K562 (cell line): Measurements from ENCODE around the gene RASAL3. TPM values are rescaled to one million over a fixed set of nuclear protein-coding genes. Genes with fewer than 3 reads are reported as not detected.

ENCODE experiments used
- ATAC-seq: fragments of 200-7000 bp; cut with Tn5 transposase; 3 replicates; pipeline ENCODE4 v1.9.1; 2020; ENCODE audit warnings: moderate library complexity
- BruUV-seq: library from RNA; stranded (reverse); fragments of 400-500 nt; replicated peaks from 2 replicates; lab custom pipeline; 2021; lab: Mats Ljungman, UMichigan
- CTCF ChIA-PET: fragments of 300-600 bp; formaldehyde crosslinking; extraction: SDS; loops from one replicate; lab custom pipeline; 2021; ENCODE audit warnings: low intra/inter-chr PET ratio; lab: Yijun Ruan, JAX
- POLR2A ChIA-PET: fragments of 300-600, 350-650 bp; sonication (Branson Sonifier 250); formaldehyde crosslinking; extraction: SDS; loops from one replicate; lab custom pipeline; 2021; ENCODE audit warnings: antibody characterized with exemption, inconsistent platforms; lab: Yijun Ruan, JAX
- DNase-seq, 4 experiments: peaks; one replicate each; pipeline versions ENCODE4 v3.0.0 to v3.0.0-alpha.2; 2011 to 2018; ENCODE audit warnings: low spot score in 3 of 4, mixed read lengths in 3 of 4; ENCODE audit errors: extremely low read depth in 1 of 4
- FAIRE-seq: peaks from 2 replicates; lab custom pipeline; 2011; peaks lifted over from hg19 to GRCh38; lab: Jason Lieb, UNC
- H2AFZ ChIP-seq: 2 replicates; pipeline ENCODE4 v1.6.0; 2011; ENCODE audit warnings: low read depth, low read length, control low read depth, inconsistent platforms
- H3K27ac ChIP-seq: fragments of 200-600 bp; 3 replicates; pipeline ENCODE4 v1.8.0; 2011; ENCODE audit warnings: low read depth, mild to moderate bottlenecking, control low read depth, inconsistent platforms, low read length, moderate library complexity, mixed read lengths; ENCODE audit errors: extremely low read depth
- H3K27me3 ChIP-seq, 2 experiments: fragments of 300-600 bp in 1 of 2; 2 replicates in 1 of 2; 3 replicates in 1 of 2; pipeline versions ENCODE4 v1.6.0 to v1.8.0; 2011; ENCODE audit warnings: inconsistent platforms in 2 of 2, low read length in 2 of 2, mild to moderate bottlenecking in 1 of 2, mixed read lengths in 1 of 2, moderate library complexity in 1 of 2; ENCODE audit not compliant: control insufficient read depth in 2 of 2, insufficient read depth in 2 of 2
- H3K36me3 ChIP-seq: fragments of 300-600 bp; 3 replicates; pipeline ENCODE4 v1.8.0; 2011; ENCODE audit warnings: mild to moderate bottlenecking, low read length, inconsistent platforms; ENCODE audit not compliant: control insufficient read depth, insufficient read depth
- H3K4me1 ChIP-seq, 2 experiments: fragments of 200-600 bp in 1 of 2; replicated peaks in 1 of 2; 2 replicates in 1 of 2; 3 replicates in 1 of 2; pipeline versions ENCODE4 v1.5.1 to v1.8.0; 2011; ENCODE audit warnings: inconsistent platforms in 2 of 2, low read length in 2 of 2, mild to moderate bottlenecking in 1 of 2, mixed read lengths in 1 of 2, moderate library complexity in 1 of 2; ENCODE audit not compliant: control insufficient read depth in 2 of 2, insufficient read depth in 2 of 2
- H3K4me2 ChIP-seq: 2 replicates; pipeline ENCODE4 v1.6.1; 2011; ENCODE audit warnings: low read length, control low read depth, inconsistent platforms, mixed read lengths; ENCODE audit not compliant: insufficient read depth
- H3K4me3 ChIP-seq: fragments of 200-600 bp; sonication (generic), shearing (Covaris generic); 2 replicates; pipeline ENCODE4 v1.5.1; 2016; ENCODE audit warnings: control low read depth, inconsistent platforms
- H3K79me2 ChIP-seq: fragments of 200-600 bp; 3 replicates; pipeline ENCODE4 v1.8.0; 2011; ENCODE audit warnings: low read length, inconsistent platforms; ENCODE audit not compliant: control insufficient read depth, insufficient read depth
- H3K9ac ChIP-seq, 2 experiments: 2 replicates each; pipeline versions ENCODE4 v1.6.0 to v1.6.1; 2011; ENCODE audit warnings: low read depth in 2 of 2, low read length in 2 of 2, control low read depth in 1 of 2, inconsistent platforms in 1 of 2, mild to moderate bottlenecking in 1 of 2, mixed read lengths in 1 of 2; ENCODE audit not compliant: insufficient read depth in 1 of 2
- H3K9me1 ChIP-seq: one replicate; pipeline ENCODE4 v1.6.0; 2011; ENCODE audit warnings: inconsistent platforms, mild to moderate bottlenecking, low read length, moderate library complexity; ENCODE audit not compliant: control insufficient read depth, insufficient read depth
- H3K9me3 ChIP-seq: replicated peaks from 2 replicates; pipeline ENCODE4 v1.5.1; 2011; ENCODE audit warnings: low read depth, low read length, inconsistent platforms; ENCODE audit not compliant: control insufficient read depth, insufficient read depth
- H4K20me1 ChIP-seq: replicated peaks from 2 replicates; pipeline ENCODE4 v1.6.1; 2011; ENCODE audit warnings: low read length, inconsistent platforms, mixed read lengths; ENCODE audit not compliant: control insufficient read depth, insufficient read depth
- GATAD2A ChIP-seq: fragments of 450-650 bp; IDR thresholded peaks from 2 replicates; pipeline ENCODE4 v1.6.1; 2017
- HDAC1 ChIP-seq, 2 experiments: fragments of 450-650 bp; IDR thresholded peaks; 2 replicates each; pipeline ENCODE4 v1.6.1; 2016 to 2017; ENCODE audit warnings: inconsistent platforms in 1 of 2, mild to moderate bottlenecking in 1 of 2, moderate library complexity in 1 of 2
- MTA3 ChIP-seq: fragments of 450-650 bp; formaldehyde crosslinking; IDR thresholded peaks from 2 replicates; pipeline ENCODE4 v1.6.1; 2017; ENCODE audit warnings: mild to moderate bottlenecking, borderline replicate concordance
- NR1H2 ChIP-seq: sonication (generic); formaldehyde crosslinking; IDR thresholded peaks from 2 replicates; pipeline ENCODE4 v1.4.0; 2020; ENCODE audit warnings: mild to moderate bottlenecking, missing genetic modification reagents
- POLR2B ChIP-seq: fragments of 450-650 bp; IDR thresholded peaks from 2 replicates; pipeline ENCODE4 v1.6.1; 2018; ENCODE audit warnings: low read depth; ENCODE audit not compliant: partially characterized antibody
- PTTG1 ChIP-seq: fragments of 450-650 bp; IDR thresholded peaks from 2 replicates; pipeline ENCODE4 v1.6.1; 2016; ENCODE audit warnings: low read depth, mild to moderate bottlenecking, missing genetic modification characterization, missing compliant biosample characterization
- RAD51 ChIP-seq: fragments of 450-650 bp; IDR thresholded peaks from 2 replicates; pipeline ENCODE4 v1.7.1; 2016; ENCODE audit warnings: low read depth, mild to moderate bottlenecking, borderline replicate concordance
- SMARCA4 ChIP-seq: fragments of 450-650 bp; IDR thresholded peaks from 2 replicates; pipeline ENCODE4 v1.6.1; 2016
- THRA ChIP-seq: fragments of 450-650 bp; IDR thresholded peaks from 2 replicates; pipeline ENCODE4 v1.6.1; 2017; ENCODE audit warnings: mild to moderate bottlenecking, moderate library complexity
- ZKSCAN8 ChIP-seq: fragments of 200-800 bp; sonication (Bioruptor generic); IDR thresholded peaks from 2 replicates; pipeline ENCODE4 v1.6.1; 2016; ENCODE audit warnings: missing genetic modification characterization, missing compliant biosample characterization
- ZNF232 ChIP-seq: sonication (generic); formaldehyde crosslinking; IDR thresholded peaks from 2 replicates; pipeline ENCODE4 v1.8.0; 2022; ENCODE audit warnings: mild to moderate bottlenecking, missing genetic modification reagents
- ZNF347 ChIP-seq: fragments of 450-650 bp; formaldehyde crosslinking; IDR thresholded peaks from 2 replicates; pipeline ENCODE4 v1.4.0; 2020; ENCODE audit warnings: low read depth, mild to moderate bottlenecking, moderate library complexity
- ZNF561 ChIP-seq: fragments of 450-650 bp; formaldehyde crosslinking; conservative IDR thresholded peaks from 2 replicates; pipeline ENCODE4 v1.4.0; 2020; ENCODE audit warnings: mild to moderate bottlenecking, moderate library complexity
- ZNF609 ChIP-seq: sonication (generic); formaldehyde crosslinking; IDR thresholded peaks from 2 replicates; pipeline ENCODE4 v1.8.1; 2023; ENCODE audit warnings: missing genetic modification reagents, mild to moderate bottlenecking, borderline replicate concordance
- ZNF778 ChIP-seq: fragments of 450-650 bp; formaldehyde crosslinking; IDR thresholded peaks from 2 replicates; pipeline ENCODE4 v1.4.0; 2020; ENCODE audit warnings: mild to moderate bottlenecking, moderate library complexity
- WGBS: fragments of 100-300 bp; shearing (Covaris generic); methylation state at CpG from one replicate; pipeline ENCODE4 v1.1.6; 2016; ENCODE audit warnings: low coverage, mixed read lengths; ENCODE audit not compliant: insufficient coverage; ENCODE audit errors: missing lambda C conversion rate; 5-methylcytosine and 5-hydroxymethylcytosine counted together
- in situ Hi-C: fragments of 300-500 bp; cut with MboI; formaldehyde crosslinking; loops from 4 replicates; pipeline ENCODE4 v1.15.0; 2018; ENCODE audit warnings: inconsistent platforms, mixed read lengths
- intact Hi-C: fragments of 100-400 bp; cut with micrococcal nuclease; formaldehyde crosslinking; loops from 2 replicates; pipeline ENCODE4 v1.14.2; 2022
- polyA plus RNA-seq, 8 experiments: library from polyadenylated mRNA; depleted of rRNA in 4 of 8; stranded (reverse) in 5 of 8; unstranded in 3 of 8; fragments of >200 nt; fragmentation: Nextera tagmentation in 2 of 8; fragmentation: Illumina TruSeq in 1 of 8; extraction: Ambion mirVana in 2 of 8; extraction: Trizol in 1 of 8; gene quantifications; 2 replicates each; pipeline versions ENCODE4 v1.2.1 to v1.2.3, GENCODE V29; 2011 to 2014; ENCODE audit warnings: inconsistent platforms in 1 of 8, missing spikeins in 1 of 8
- total RNA-seq, 7 experiments: library from RNA; depleted of rRNA in 6 of 7; stranded (reverse); fragments of >200 nt in 6 of 7; fragmentation: Illumina TruSeq in 2 of 7; extraction: Trizol in 2 of 7; gene quantifications; 2 replicates each; pipeline versions ENCODE4 v1.2.1 to v1.2.3, GENCODE V29; 2011 to 2021; ENCODE audit warnings: low replicate concordance in 1 of 7

RASAL3 gene
- total and polyA plus RNA-seq, 9 of the 15 experiments (the other 6 are each of a cell fraction or from before 2014, with no cell fraction given) = 0.07 to 0.44 TPM; not detected in 7

GRCh38 chr19:15448778-15449619, 15.3 kb downstream of the RASAL3 start:
- FAIRE-seq = peak; percentile 29
- ChIA-PET POLR2A (no interaction called here), CTCF (no interaction called here)
- Histone ChIP-seq H3K36me3 (no peaks in the 10 kb centered on the region), H3K9me3 (no peaks in the 10 kb centered on the region), H3K79me2 (no peaks in the 10 kb centered on the region), H3K27ac (no peak overlapping the region), H3K27me3 (peaks cover 5 to 37% of the 10 kb centered on the region in 2 experiments; a peak in 2 of 5 replicates), H4K20me1 (peaks cover 2% of the 10 kb centered on the region; the same call in 1 of the 2 replicates), H3K4me3 (peak overlapping the region; percentile 41), H3K4me2 (peak overlapping the region; percentile 46; the same call in 1 of the 2 replicates), H3K9me1 (no peaks in the 10 kb centered on the region), H3K4me1 (peaks cover 29 to 45% of the 10 kb centered on the region in 2 experiments), H2AFZ (peak overlapping the region; percentile 55), H3K9ac (peak overlapping the region in 1 of 2 experiments; percentile 75; a peak in 3 of 4 replicates)
- no TSS peak for BruUV-seq
- intact Hi-C loops = no loop called here
- peak in 3 of 4 experiments; percentile 26 to 56 (median 53) for DNase-seq
- in situ Hi-C loops = no loop called here
- ATAC-seq = no peak
- 3% methylated on average over 18 of the region's 43 CpGs for WGBS
- TF ChIP-seq RAD51 = no peak
- TF ChIP-seq ZNF778 (CRISPR knock-in tag) = no peak
- TF ChIP-seq PTTG1 (tag) = no peak
- peak; percentile 65 for TF ChIP-seq GATAD2A
- no peak for TF ChIP-seq ZNF232 (CRISPR knock-in tag)
- TF ChIP-seq ZNF561 (CRISPR knock-in tag) = no peak
- TF ChIP-seq THRA = 0 out of 2 replicates have a peak, but pooled peaks have one; percentile 49
- no peak for TF ChIP-seq SMARCA4
- no peak for TF ChIP-seq ZNF609 (CRISPR knock-in tag)
- no peak for TF ChIP-seq ZKSCAN8 (CRISPR knock-in tag)
- TF ChIP-seq HDAC1 (IDR thresholded peaks at IDR 0.05) = 0 out of 4 replicates have a peak, but pooled peaks of 1 of the 2 experiments have one; percentile 17
- no peak for TF ChIP-seq MTA3
- TF ChIP-seq POLR2B = no peak
- TF ChIP-seq NR1H2 (CRISPR knock-in tag) = no peak
- no peak for TF ChIP-seq ZNF347 (CRISPR knock-in tag)
